ENCODE measurements around the gene CBX7. TPM values are rescaled to one million over a fixed set of nuclear protein-coding genes. Genes with fewer than 3 reads are reported as not detected.

Gene CBX7
- total and polyA plus RNA-seq, 2 donors from 2014 or later = 39.3 to 65.2 TPM

- intact Hi-C loops (cut with DNase I) = loop anchor here (10.0 kb wide), 1 partner anchor 51 kb away; no protein-coding TSS in a partner anchor
- FAIRE-seq (no peak), DNase-seq (peak in 2 of 5 donors; percentile 27 to 83)
- Histone ChIP-seq H3K27ac (ENCODE audit: low read depth in 2 of 2, low read length in 2 of 2) (no peak overlapping the region), H3K27me3 (ENCODE audit: control insufficient read depth, insufficient read depth, low read length) (no peaks in the 10 kb centered on the region), H3K9ac (ENCODE audit: low read length in 3 of 3) (no peak overlapping the region), H3K36me3 (ENCODE audit: control insufficient read depth in 2 of 3, insufficient read depth in 3 of 3, low read length in 3 of 3) (no peaks in the 10 kb centered on the region), H3K4me3 (ENCODE audit: low read length in 3 of 3) (no peak overlapping the region), H3K9me3 (ENCODE audit: control insufficient read depth in 2 of 3, insufficient read depth in 1 of 3, low read length in 3 of 3) (peaks cover 0 to 5% (median 2%) of the 10 kb centered on the region in 3 donors), H3K4me1 (ENCODE audit: control insufficient read depth in 2 of 3, insufficient read depth in 2 of 3, low read depth in 1 of 3, low read length in 3 of 3) (peaks cover 0 to 15% (median 6%) of the 10 kb centered on the region in 3 donors)
- no peak for TF ChIP-seq CTCF (IDR thresholded peaks at IDR 0.05; ENCODE audit: borderline replicate concordance, extremely low read depth, insufficient read depth)
Observed at GRCh38 chr22:39183991-39184585, 31.6 kb upstream of the CBX7 start.

- Histone ChIP-seq H3K27ac (ENCODE audit: low read depth in 2 of 2, low read length in 2 of 2) (no peak overlapping the region), H3K9ac (ENCODE audit: low read length in 3 of 3) (no peak overlapping the region), H3K4me3 (ENCODE audit: low read length in 3 of 3) (no peak overlapping the region), H3K27me3 (ENCODE audit: control insufficient read depth, insufficient read depth, low read length) (no peaks in the 10 kb centered on the region), H3K36me3 (ENCODE audit: control insufficient read depth in 2 of 3, insufficient read depth in 3 of 3, low read length in 3 of 3) (no peaks in the 10 kb centered on the region), H3K4me1 (ENCODE audit: control insufficient read depth in 2 of 3, insufficient read depth in 2 of 3, low read depth in 1 of 3, low read length in 3 of 3) (peaks cover 0 to 21% (median 11%) of the 10 kb centered on the region in 3 donors), H3K9me3 (ENCODE audit: control insufficient read depth in 2 of 3, insufficient read depth in 1 of 3, low read length in 3 of 3) (peaks cover 0 to 5% (median 2%) of the 10 kb centered on the region in 3 donors)
- DNase-seq = no peak
- TF ChIP-seq CTCF (IDR thresholded peaks at IDR 0.05; ENCODE audit: borderline replicate concordance, extremely low read depth, insufficient read depth) = no peak
- intact Hi-C loops (cut with DNase I) = loop anchor here (10.0 kb wide), 1 partner anchor 52 kb away; no protein-coding TSS in a partner anchor
- no peak for FAIRE-seq
Observed at GRCh38 chr22:39182478-39183030, 30.1 kb upstream of the CBX7 start.

- peaks cover 0 to 27% (median 11%) of the 10 kb centered on the region in 3 donors for H3K4me1 ChIP-seq (ENCODE audit: control insufficient read depth in 2 of 3, insufficient read depth in 2 of 3, low read depth in 1 of 3, low read length in 3 of 3)
- H3K9ac ChIP-seq (ENCODE audit: low read length in 3 of 3) = no peak overlapping the region
- no peak for TF ChIP-seq CTCF (IDR thresholded peaks at IDR 0.05; ENCODE audit: borderline replicate concordance, extremely low read depth, insufficient read depth)
- H3K4me3 ChIP-seq (ENCODE audit: low read length in 3 of 3) = no peak overlapping the region
- no peaks in the 10 kb centered on the region for H3K36me3 ChIP-seq (ENCODE audit: control insufficient read depth in 2 of 3, insufficient read depth in 3 of 3, low read length in 3 of 3)
- H3K9me3 ChIP-seq (ENCODE audit: control insufficient read depth in 2 of 3, insufficient read depth in 1 of 3, low read length in 3 of 3) = peaks cover 0 to 5% (median 2%) of the 10 kb centered on the region in 3 donors
- no peak overlapping the region for H3K27ac ChIP-seq (ENCODE audit: low read depth in 2 of 2, low read length in 2 of 2)
- intact Hi-C loops (cut with DNase I) = loop anchor here (10.0 kb wide), 1 partner anchor 53 kb away; no protein-coding TSS in a partner anchor
- no peak for FAIRE-seq
- H3K27me3 ChIP-seq (ENCODE audit: control insufficient read depth, insufficient read depth, low read length) = no peaks in the 10 kb centered on the region
- DNase-seq = no peak
Observed at GRCh38 chr22:39181778-39182177, 29.3 kb upstream of the CBX7 start.
